DMS79 (cell line): Measurements from ENCODE around the gene CARS1.
A peak's percentile ranks its signal among the peaks of the same experiment; 100 is the strongest.

Source experiments
- DNase-seq: peaks from one replicate; lab custom pipeline; 2025; lab: John Stamatoyannopoulos, UW

The CARS1 gene

DNA sequence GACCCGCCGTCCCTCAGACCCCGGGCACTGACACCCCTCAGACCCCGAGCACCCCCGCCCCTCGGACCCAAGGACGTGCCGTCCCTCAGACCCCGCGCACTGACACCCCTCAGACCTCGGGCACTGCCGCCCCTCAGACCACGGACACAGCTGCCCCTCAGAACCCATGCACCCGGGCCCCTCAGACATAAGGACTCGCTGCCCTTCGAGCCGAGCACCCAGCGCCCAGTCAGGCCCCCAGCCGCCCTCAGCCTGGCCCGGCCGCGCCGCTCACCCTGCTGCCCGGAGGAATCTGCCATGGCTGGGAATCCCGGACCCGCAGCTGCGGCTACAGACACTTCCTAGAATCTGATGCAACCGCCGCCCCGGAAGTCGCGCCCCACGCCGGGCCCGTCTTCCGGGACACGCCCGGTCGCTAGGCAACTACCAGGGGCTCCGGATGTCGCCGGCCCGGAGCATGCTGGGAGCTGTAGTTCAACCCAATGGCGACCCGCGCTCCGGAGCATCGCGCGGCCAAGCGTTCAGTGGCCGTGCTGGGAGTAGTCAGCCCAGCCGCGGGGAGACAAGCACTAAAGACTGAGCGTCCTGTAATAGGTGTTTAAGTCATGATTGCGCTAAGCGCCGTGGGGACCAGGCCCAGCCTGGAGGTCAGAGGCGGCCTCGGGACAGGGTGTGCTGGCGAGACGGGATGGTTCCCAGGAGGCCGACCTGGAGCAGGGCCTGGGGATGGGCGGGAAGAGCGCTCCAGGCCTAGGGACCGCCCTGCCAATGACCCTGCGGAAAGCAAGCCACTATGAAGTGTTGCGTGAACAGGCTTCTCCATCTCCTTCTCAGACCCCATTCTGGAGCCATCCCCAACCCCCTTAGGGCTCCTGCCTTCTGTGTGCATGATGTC lies at the start of gene CARS1:
TSS of gene CARS1 (minus strand) at position 355 of the 895 bp plus-strand sequence. CDS start at position 299, 56 bp downstream.
- peak; percentile 48 for DNase-seq

DNA sequence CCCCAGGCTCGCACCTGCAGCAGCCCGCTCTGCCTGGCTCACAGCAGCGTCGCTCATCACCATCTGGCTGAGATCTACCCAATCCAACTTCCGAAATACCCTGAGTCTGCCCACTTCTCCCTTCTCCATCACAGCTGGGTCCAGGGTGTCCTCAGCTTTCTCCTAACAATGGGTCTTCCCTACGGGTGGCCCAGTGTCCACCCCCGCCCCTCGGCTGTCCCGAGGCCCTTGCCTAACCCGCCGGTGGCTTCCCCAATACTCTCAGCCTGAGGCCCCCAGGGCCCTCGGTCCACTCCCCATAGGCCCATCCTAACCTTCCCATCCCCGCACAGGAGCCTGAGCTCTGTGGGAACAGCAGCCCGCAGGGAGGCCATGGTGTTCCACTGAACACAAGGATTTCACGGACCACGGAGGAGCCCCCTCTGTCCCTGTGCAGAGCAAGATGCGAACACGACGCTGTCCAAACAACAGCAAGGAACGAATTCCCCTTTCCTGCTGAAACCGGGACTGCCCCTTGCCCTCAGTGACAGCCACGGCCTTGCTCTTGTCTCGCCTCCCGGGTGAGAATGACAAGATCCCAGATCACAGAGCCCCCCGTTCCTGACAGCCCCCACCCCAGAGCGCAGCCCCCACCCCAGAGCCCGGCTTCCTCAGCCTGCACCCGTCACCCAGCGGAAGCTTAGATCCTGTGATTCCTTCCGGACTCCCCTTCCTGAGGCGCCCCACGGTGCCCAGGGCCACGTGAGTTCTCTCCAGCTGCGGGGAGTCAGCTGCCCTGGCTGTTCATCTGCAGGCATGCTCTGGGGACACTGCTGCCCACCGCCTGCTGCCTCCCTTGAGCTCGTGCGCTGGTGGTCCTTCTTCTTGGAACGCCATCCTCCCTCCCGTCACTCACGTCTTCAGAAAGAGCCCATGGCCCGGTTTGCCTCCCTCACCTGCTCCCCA lies 48.8 kb upstream of the CARS1 start:
- no peak for DNase-seq

DNA sequence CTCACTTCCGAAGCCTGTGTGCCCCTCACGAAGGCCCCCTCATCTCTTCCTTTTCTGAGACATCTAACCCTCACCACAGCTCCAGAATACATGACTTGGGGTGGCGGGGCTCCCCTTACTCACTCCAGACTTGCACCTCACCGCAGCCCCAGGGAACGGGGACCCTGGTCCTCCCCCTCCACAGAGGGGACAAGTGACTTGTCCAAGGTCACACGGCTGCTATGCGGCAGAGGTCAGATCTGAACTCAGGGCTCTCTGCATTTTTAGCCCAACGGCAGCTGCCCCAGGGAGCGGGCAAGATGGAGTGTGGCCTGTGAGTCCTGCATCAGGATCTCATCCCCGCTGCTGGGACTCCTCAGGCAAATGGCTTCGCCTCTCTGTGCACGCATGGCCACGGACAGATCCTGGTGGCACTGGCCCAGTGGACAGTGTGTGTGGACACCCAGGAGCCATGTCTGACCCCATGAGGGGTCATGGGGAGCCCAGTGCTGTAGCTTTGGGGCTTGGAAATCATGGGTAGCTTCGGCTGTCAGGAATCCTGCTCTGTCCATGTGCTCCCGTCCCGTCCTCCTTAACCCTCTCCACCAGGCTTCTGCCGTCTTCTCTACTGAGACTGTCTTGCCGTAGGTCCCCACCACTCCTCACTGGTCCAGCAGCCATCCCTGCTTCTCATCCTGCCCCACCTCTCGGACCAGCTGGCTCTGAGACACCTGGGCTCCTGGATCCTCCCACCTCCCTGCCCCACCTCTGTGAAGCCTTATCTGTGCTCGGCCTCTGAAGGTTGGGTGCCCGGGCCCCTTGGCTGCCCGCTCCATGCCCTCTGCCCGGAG lies 48.0 kb upstream of the CARS1 start:
- DNase-seq, result no peak

DNA sequence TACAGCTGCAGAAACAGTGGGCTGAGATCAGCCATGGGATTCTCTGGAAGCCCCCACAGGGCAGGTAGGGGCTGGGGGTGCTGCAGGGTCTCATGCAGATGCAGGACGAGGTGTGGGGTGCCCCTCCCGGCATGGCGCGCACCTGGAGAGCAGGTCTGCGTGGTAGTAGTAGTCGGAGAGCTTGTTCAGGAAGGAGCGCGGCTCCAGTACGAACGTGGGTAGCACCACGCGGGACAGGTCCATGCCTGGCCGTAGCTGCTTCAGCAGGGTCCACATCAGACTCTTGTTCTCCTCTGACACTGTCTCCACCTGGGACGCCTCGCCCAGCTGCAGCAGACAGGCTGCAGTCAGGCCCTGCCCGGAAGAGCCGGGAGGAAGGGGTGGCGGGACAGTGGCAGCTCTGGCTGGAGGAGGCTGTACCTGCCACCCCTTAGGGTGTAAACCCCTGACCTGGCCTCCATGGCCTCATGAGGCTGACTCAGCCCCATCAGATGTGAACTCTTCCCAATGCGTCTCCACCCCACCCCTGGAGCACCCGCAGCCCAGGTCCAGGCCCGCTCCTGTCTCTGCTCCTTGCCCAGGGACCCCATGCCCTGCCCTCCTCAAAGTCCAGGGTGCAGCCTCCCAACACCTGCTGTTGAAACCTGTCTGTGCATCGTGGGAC lies 47.0 kb upstream of the CARS1 start:
- no peak for DNase-seq

DNA sequence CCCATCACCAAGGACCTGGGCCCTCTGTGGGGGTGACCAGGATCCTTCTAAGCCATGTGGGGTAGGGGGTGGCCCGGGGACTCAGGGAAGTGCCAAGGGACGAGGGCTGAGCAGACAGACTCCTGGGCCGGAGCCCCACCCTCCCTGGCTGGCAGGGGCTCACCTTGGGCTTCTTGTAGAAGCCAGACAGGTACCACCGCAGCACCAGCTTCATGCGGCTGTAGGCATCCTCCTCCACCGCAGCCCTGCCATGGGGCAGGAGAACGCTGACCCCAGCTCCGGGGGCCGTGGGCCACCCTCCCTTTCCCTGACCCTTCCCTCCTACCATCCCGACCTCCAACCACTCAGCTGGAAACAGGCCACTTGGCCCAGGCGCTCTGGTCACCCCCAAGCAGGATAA lies 45.9 kb upstream of the CARS1 start:
- DNase-seq, result no peak

DNA sequence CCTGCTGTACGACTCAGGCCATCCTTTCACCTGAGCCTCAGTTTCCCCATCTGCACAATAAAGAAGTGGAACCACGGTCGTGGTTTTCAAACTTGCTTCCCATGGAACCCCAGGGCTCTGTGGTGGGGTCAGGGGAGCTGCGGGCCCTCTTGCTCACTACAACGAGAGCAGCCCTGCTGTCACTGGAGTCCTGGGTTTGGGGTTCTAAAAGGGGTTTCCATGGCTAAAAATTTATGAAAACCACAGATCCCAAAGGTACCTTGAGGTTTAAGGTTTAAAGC lies 45.4 kb upstream of the CARS1 start:
- DNase-seq, result no peak

- no peak for DNase-seq
Observed at GRCh38 chr11:3101921-3102640, 44.9 kb upstream of the CARS1 start.

DNA sequence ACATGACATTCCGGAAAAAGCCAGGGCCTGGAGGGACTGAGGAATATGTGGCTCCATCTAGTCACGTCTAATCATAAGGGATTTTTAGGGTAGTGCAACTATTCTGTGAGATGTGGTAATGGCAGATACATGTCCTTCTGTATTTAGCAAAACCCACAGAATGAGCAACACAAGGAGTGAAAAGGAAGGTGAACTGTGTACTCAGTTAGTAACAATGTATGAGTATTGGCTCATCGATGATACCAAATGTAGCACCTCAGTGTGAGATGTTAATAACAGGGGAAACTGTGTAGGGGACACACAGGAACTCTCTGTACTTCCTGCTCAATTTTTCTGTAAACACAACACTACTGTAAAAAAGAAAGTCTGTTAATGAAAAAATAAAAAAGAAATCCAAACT lies 42.0 kb upstream of the CARS1 start:
- DNase-seq, result no peak

DNA sequence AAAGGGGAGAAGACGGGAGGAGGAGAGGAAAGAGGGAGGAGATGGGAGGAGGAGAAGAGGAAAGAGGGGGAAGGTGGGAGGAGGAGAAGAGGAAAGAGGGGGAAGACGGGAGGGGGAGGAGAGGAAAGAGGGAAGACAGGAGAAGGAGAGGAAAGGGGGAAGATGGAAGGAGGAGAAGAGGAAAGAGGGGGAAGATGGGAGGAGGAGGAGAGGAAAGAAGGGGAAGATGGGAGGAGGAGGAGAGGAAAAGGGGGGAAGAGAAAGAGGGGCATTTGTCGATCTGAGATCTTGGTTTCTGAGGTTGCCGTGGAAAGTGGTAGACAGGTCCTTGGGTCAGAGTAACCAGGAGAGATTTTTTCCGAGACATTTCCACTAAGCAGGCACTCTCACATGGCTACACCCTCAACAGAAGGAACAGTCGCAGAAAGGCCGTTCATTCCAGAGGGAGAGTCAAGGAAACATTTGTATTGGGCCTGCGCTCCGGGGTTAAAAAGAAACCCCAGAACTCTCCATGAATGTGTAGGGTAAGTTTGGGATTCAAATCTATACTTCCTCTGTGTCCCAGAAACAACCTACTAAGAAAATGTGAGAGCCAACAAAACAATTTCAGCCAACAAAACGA lies 39.8 kb upstream of the CARS1 start:
- DNase-seq, result no peak

- no peak for DNase-seq
Observed at GRCh38 chr11:3095712-3096361, 38.6 kb upstream of the CARS1 start.

- DNase-seq, result no peak
Observed at GRCh38 chr11:3094223-3094824, 37.1 kb upstream of the CARS1 start.

DNA sequence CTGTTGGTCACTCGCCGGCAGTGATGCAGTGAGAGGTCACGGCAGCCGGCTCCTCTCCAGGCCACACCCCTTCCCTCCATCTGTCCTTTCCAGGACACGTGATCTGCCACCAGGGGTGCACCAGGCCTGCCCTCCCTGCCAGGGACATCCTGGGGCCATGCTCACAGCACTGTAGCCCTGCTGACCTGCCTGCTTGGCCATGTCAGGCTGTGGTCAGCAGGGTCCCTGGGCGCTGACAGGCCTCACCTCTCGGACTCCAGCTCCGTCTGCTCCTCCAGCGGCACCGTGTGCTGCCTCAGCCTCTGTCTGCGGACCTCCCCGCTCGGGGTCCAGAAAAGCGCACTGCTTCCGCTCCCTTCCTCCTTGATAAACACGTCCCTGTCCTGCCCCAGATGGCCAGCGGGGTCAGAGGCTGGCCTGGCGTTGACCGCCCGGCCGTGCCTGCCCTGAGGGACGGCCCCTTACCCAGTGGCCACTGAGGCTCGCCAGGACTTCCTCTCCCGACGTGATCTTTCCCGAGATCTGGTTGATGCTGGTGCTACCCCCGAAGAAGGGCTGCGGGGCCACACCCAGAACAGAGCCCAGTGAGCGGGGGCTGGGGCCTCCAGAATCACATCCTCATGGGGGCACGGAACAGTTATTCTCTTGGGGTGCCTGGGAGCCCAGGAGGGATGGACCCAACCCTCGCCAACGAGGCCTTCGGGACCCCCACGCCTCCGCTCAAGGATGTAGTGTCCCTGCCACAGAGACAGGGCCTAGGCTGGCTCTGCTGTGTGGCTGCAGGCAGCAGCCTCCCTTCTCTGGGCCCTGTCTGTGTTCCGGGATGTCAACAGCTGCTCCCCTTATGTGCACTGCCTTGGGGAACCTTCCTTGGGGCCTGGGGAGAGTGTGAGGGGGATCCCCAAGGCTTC lies 36.3 kb upstream of the CARS1 start:
- no peak for DNase-seq

DNA sequence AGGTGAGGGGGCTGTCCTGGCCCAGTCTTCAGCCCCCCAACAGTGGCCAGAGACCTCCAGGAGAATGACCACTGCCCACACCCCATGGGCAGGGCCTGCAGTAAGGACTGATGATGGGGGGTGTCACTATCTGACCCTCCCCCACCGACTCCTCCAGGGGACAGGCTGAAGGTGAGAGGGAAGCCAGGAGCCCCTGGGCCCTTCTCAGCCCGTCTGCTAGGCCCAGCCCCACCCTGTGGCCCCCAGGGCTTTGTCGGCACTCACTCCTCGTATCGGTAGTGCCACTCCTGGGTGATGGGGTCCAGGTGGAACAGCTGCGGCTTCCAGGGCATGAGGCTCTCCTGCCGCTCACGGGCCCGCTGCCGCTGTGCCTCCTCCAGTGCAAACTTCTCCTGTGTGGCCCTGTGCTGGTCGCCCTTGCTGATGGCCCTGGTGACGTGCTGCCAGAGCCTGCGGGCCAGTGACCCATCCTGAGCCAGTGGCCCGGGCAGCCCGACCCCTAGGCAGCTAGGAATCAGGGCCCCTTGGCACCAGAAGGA lies 35.4 kb upstream of the CARS1 start:
- no peak for DNase-seq

DNA sequence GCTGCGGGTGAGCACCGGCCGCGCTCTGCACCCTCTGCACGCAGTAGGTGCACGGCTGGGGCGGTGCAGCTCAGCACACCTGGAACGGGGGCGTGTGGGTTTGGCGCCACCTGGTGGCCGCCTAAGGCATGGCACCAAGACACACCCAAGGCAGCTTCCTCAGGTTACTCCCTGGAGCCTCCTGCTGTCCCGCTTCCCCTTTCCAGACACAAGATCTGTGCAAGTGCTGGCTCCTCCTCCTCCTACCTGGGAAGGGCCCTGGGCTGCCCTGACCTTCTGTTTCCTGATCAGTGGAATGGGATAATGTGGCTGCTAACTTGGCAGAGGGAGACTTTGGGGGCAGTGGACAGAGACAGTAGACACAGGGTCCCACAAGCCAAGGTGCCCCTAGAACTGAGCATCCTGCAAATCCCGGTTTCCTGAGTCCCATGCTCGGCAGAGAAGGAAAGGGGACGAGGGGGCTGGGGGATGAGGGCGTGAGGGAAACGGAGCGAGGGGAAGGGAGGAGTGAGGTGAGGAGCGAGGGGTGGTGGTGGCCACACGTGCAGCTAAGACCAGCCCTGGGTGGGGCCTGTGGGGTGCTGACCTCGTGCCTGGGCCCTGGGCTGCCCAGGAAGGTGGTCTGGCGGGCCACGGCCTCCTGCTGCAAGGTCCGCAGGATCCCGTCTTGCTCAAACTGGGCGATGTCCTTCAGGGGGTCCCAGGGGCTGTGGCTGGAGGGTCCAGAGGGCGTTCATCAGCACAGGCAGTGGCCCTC lies 34.8 kb upstream of the CARS1 start:
- no peak for DNase-seq

DNA sequence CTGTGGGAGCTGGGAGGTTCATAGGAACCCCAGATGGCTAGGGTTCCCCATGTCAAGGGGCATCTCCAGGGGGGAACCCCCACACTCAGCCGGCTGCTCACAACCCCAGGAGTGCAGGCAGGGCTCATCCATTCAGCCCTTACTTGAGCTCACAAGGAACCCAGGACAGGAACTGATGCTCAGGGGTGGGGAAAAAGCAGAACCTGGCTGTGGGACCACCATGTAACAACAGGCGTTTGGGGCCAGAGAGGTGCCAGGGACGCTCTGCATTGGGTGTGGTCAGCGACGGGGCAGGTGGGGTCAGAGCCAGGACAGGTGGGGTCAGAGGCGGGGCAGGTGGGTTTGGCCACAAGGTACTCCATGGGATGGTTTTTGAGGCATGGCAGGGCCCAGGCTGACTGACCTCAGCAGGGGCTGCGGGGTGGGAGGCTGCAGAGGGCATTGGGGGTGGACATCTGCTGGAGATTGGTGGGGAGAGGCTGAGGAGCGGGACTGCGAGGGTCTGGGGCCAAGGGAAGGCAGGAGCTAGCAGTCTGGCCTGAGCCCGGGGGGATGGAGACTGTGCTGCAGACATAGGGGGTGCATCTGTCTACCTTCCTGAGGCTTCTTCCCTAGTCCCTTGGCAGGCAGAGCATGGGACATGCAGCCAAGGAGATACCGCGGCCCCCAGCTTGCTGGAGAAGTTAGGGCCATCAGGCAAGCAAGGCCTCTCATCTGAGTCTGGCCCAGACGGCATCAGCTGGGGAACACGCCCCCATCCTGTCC lies 34.0 kb upstream of the CARS1 start:
- DNase-seq, result no peak

DNA sequence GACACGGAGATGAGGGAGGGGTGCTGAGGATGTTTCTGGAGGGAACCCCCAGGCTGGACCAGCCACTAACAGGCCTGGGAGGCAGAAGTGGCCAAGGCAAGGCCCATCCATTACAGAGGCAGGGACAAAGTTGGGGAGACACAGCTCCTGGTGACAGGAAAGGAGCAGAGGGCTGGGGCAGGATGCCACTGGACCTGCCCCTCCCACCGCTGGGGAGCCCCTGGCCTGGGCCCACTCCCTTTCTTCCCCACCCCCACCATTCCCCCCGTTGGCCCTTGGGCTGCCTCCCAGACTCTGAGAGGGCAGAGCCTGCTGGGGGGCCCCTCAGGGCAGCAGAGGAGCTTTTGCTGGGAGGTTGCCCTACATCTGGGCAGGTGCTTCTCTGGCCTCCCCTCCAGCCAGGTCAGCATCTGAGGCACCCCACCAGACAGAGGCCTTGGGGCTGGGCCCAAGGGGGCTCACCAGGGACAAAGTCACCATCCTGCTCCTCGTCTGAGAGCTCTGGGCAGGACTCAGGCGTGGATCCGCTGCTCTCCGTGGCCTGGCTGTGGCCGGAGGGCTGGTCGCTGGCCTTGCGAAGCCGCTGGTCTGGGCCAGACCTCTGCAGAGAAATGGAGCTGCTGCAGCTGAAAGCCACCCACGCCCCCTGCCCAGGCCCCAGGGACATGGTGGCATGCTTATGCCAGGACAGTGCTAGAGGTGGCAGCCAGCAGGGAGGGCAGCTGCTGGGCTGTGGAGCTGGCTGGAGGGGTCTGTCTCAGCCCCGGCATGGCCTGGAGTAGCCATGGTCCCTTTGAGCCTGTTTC lies 33.1 kb upstream of the CARS1 start:
- no peak for DNase-seq
